WTC11 (cell line): Measurements from ENCODE around the gene ZNF423.

Source experiments
- KAT7 ChIP-seq: sonication (generic); formaldehyde crosslinking; IDR thresholded peaks from 2 replicates; pipeline ENCODE4 v1.8.1; 2023; ENCODE audit warnings: missing genetic modification reagents, mild to moderate bottlenecking, borderline replicate concordance
- MYBL2 ChIP-seq: sonication (generic); formaldehyde crosslinking; IDR thresholded peaks from 2 replicates; pipeline ENCODE4 v1.8.1; 2023; ENCODE audit warnings: mild to moderate bottlenecking, moderate library complexity, missing genetic modification reagents
- NFYB ChIP-seq: sonication (generic); formaldehyde crosslinking; conservative IDR thresholded peaks from 2 replicates; pipeline ENCODE4 v1.8.0; 2022; ENCODE audit warnings: low read depth, missing genetic modification reagents
- SOX15 ChIP-seq: fragments of 250-450 bp; sonication (Bioruptor Pico); IDR thresholded peaks from 2 replicates; pipeline ENCODE4 v1.9.0; 2021; ENCODE audit warnings: mild to moderate bottlenecking
- SP1 ChIP-seq: sonication (generic); formaldehyde crosslinking; conservative IDR thresholded peaks from 2 replicates; pipeline ENCODE4 v1.8.1; 2022; ENCODE audit warnings: missing genetic modification reagents
- TEAD4 ChIP-seq: sonication (generic); formaldehyde crosslinking; IDR thresholded peaks from 2 replicates; pipeline ENCODE4 v1.8.0; 2022; ENCODE audit warnings: mild to moderate bottlenecking, missing genetic modification reagents
- TP53 ChIP-seq: sonication (generic); formaldehyde crosslinking; IDR thresholded peaks from 2 replicates; pipeline ENCODE4 v1.8.1; 2023; ENCODE audit warnings: mild to moderate bottlenecking, missing genetic modification reagents
- ZNF232 ChIP-seq: sonication (generic); formaldehyde crosslinking; IDR thresholded peaks from 2 replicates; pipeline ENCODE4 v1.8.0; 2022; ENCODE audit warnings: mild to moderate bottlenecking, missing genetic modification reagents
- TF ChIP-seq, protein P1 (sequence below): fragments of 200-600 bp; IDR thresholded peaks from 2 replicates; pipeline ENCODE4 v1.8.0; 2022; ENCODE audit warnings: antibody characterized with exemption
- TF ChIP-seq, protein P2 (sequence below): sonication (generic); formaldehyde crosslinking; IDR thresholded peaks from 2 replicates; pipeline ENCODE4 v1.8.1; 2023; ENCODE audit warnings: mild to moderate bottlenecking, moderate library complexity, missing genetic modification reagents
- TF ChIP-seq, protein P3 (sequence below): sonication (generic); formaldehyde crosslinking; IDR thresholded peaks from 2 replicates; pipeline ENCODE4 v1.8.1; 2023; ENCODE audit warnings: mild to moderate bottlenecking, missing genetic modification reagents, borderline replicate concordance

DNA sequence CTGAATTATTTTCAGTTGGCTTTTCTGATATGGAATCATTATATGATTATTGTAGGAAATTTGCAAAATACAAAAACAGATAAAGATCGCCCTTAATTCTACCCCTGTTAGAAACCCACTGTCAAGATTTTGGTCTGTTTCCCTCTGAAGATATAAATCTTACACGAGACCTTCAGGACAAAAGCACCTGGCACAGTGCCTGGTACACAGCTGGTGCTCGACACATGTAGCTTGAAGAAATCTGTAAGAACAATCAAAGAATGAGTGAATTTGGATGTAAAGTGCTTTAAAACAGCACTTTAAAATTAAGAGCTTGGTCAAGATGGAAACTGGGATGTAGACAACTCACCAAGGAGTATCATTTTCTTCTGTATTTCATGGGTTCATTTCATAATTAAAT, 301.2 kb downstream of the ZNF423 start:
- TF ChIP-seq, protein P1, sequence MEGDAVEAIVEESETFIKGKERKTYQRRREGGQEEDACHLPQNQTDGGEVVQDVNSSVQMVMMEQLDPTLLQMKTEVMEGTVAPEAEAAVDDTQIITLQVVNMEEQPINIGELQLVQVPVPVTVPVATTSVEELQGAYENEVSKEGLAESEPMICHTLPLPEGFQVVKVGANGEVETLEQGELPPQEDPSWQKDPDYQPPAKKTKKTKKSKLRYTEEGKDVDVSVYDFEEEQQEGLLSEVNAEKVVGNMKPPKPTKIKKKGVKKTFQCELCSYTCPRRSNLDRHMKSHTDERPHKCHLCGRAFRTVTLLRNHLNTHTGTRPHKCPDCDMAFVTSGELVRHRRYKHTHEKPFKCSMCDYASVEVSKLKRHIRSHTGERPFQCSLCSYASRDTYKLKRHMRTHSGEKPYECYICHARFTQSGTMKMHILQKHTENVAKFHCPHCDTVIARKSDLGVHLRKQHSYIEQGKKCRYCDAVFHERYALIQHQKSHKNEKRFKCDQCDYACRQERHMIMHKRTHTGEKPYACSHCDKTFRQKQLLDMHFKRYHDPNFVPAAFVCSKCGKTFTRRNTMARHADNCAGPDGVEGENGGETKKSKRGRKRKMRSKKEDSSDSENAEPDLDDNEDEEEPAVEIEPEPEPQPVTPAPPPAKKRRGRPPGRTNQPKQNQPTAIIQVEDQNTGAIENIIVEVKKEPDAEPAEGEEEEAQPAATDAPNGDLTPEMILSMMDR, result no peak
- no peak for TF ChIP-seq SOX15 (CRISPR knock-in tag)
- TF ChIP-seq MYBL2 (CRISPR knock-in tag), result no peak
- no peak for TF ChIP-seq TEAD4
- TF ChIP-seq, protein P2, sequence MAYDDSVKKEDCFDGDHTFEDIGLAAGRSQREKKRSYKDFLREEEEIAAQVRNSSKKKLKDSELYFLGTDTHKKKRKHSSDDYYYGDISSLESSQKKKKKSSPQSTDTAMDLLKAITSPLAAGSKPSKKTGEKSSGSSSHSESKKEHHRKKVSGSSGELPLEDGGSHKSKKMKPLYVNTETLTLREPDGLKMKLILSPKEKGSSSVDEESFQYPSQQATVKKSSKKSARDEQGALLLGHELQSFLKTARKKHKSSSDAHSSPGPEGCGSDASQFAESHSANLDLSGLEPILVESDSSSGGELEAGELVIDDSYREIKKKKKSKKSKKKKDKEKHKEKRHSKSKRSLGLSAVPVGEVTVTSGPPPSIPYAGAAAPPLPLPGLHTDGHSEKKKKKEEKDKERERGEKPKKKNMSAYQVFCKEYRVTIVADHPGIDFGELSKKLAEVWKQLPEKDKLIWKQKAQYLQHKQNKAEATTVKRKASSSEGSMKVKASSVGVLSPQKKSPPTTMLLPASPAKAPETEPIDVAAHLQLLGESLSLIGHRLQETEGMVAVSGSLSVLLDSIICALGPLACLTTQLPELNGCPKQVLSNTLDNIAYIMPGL, result no peak
- TF ChIP-seq TP53, result no peak
- TF ChIP-seq KAT7 (CRISPR knock-in tag), result no peak
- no peak for TF ChIP-seq ZNF232 (CRISPR knock-in tag)
- TF ChIP-seq, protein P3, sequence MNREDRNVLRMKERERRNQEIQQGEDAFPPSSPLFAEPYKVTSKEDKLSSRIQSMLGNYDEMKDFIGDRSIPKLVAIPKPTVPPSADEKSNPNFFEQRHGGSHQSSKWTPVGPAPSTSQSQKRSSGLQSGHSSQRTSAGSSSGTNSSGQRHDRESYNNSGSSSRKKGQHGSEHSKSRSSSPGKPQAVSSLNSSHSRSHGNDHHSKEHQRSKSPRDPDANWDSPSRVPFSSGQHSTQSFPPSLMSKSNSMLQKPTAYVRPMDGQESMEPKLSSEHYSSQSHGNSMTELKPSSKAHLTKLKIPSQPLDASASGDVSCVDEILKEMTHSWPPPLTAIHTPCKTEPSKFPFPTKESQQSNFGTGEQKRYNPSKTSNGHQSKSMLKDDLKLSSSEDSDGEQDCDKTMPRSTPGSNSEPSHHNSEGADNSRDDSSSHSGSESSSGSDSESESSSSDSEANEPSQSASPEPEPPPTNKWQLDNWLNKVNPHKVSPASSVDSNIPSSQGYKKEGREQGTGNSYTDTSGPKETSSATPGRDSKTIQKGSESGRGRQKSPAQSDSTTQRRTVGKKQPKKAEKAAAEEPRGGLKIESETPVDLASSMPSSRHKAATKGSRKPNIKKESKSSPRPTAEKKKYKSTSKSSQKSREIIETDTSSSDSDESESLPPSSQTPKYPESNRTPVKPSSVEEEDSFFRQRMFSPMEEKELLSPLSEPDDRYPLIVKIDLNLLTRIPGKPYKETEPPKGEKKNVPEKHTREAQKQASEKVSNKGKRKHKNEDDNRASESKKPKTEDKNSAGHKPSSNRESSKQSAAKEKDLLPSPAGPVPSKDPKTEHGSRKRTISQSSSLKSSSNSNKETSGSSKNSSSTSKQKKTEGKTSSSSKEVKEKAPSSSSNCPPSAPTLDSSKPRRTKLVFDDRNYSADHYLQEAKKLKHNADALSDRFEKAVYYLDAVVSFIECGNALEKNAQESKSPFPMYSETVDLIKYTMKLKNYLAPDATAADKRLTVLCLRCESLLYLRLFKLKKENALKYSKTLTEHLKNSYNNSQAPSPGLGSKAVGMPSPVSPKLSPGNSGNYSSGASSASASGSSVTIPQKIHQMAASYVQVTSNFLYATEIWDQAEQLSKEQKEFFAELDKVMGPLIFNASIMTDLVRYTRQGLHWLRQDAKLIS (CRISPR knock-in tag), result no peak
- no peak for TF ChIP-seq SP1 (CRISPR knock-in tag)
- TF ChIP-seq NFYB (CRISPR knock-in tag), result no peak
